ENCODE data around the gene BTD.

DNA sequence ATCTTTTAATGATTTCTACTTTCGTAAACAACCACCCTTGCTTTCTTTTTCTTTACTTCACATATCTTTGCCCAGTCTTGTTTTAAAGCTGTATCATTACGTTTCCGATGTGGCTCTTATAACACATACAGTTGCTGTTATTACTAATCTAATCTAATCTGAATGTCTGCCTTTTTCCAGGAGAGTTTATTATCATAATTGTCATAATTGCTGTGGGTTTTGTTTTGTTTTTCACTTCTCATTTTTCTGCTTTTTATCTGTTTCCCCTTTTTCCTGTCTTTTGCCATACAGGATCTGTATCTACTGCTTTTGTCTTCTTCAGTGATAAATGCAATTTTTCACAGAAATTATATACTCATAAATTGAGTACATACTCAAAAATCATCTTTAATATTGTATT is 25.1 kb upstream of the BTD start:
- TF ChIP-seq, protein P1, sequence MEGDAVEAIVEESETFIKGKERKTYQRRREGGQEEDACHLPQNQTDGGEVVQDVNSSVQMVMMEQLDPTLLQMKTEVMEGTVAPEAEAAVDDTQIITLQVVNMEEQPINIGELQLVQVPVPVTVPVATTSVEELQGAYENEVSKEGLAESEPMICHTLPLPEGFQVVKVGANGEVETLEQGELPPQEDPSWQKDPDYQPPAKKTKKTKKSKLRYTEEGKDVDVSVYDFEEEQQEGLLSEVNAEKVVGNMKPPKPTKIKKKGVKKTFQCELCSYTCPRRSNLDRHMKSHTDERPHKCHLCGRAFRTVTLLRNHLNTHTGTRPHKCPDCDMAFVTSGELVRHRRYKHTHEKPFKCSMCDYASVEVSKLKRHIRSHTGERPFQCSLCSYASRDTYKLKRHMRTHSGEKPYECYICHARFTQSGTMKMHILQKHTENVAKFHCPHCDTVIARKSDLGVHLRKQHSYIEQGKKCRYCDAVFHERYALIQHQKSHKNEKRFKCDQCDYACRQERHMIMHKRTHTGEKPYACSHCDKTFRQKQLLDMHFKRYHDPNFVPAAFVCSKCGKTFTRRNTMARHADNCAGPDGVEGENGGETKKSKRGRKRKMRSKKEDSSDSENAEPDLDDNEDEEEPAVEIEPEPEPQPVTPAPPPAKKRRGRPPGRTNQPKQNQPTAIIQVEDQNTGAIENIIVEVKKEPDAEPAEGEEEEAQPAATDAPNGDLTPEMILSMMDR (conservative IDR thresholded peaks at IDR 0.05), result no peak
- no peak for TF ChIP-seq EZH2 (IDR thresholded peaks at IDR 0.05; ENCODE audit: low read depth)
